Prostate gland (tissue), 2 donors: ENCODE data around the gene NCAPG2. TPM values are rescaled to one million over a fixed set of nuclear protein-coding genes. Genes with fewer than 3 reads are reported as not detected.
A peak's percentile ranks its signal among the peaks of the same experiment; 100 is the strongest.

Source experiments
- DNase-seq: peaks from one replicate; pipeline ENCODE4 v3.0.0-alpha.2; 2019; ENCODE audit warnings: low spot score
- H3K27ac ChIP-seq, 2 donors: fragments of 200-600 bp; sonication (generic); 2 replicates each; pipeline ENCODE4 v1.5.1; 2017 to 2019
- H3K27me3 ChIP-seq: fragments of 200-600 bp; sonication (generic); replicated peaks from 2 replicates; pipeline ENCODE4 v1.5.1; 2019; ENCODE audit not compliant: insufficient read depth
- H3K36me3 ChIP-seq, 2 donors: fragments of 200-600 bp; sonication (generic); 1 replicate in 1 of 2; 2 replicates in 1 of 2; pipeline versions ENCODE4 v1.5.1 to v1.8.1; 2017 to 2019
- H3K4me1 ChIP-seq: fragments of 200-600 bp; sonication (generic); replicated peaks from 2 replicates; pipeline ENCODE4 v1.5.1; 2019
- H3K4me3 ChIP-seq, 2 donors: fragments of 200-600 bp; sonication (generic); 2 replicates each; pipeline ENCODE4 v1.5.1; 2017 to 2019
- H3K9me3 ChIP-seq: fragments of 200-600 bp; sonication (generic); 2 replicates; pipeline ENCODE4 v1.5.1; 2017
- CTCF ChIP-seq, 4 experiments: fragments of 200-600 bp in 2 of 4; fragments of 450-650 bp in 2 of 4; sonication (generic) in 2 of 4; IDR thresholded peaks; 1 replicate in 3 of 4; 2 replicates in 1 of 4; pipeline ENCODE4 v1.5.1; 2016 to 2019; ENCODE audit warnings: antibody characterized with exemption in 4 of 4, mild to moderate bottlenecking in 2 of 4, moderate library complexity in 2 of 4
- POLR2A ChIP-seq: fragments of 450-650 bp; IDR thresholded peaks from one replicate; pipeline ENCODE4 v1.6.1; 2016; ENCODE audit warnings: antibody characterized with exemption, mild to moderate bottlenecking
- POLR2AphosphoS5 ChIP-seq: sonication (generic); formaldehyde crosslinking; IDR thresholded peaks from one replicate; pipeline ENCODE4 v1.6.1; 2017; ENCODE audit warnings: antibody characterized with exemption
- WGBS: methylation state at CpG from one replicate; pipeline ENCODE4 v1.1.5; 2018; 5-methylcytosine and 5-hydroxymethylcytosine counted together
- intact Hi-C: fragments of 100-400 bp; cut with DNase I; formaldehyde crosslinking; loops from one replicate; pipeline ENCODE4 v1.14.2; 2022
- total RNA-seq, 2 donors: library from RNA; depleted of rRNA; stranded (reverse); fragments of >200 nt; gene quantifications; one replicate each; pipeline ENCODE4 v1.1.0, GENCODE V29; 2016

The NCAPG2 gene
- total RNA-seq, 2 donors from 2014 or later, result 7.9 to 11.9 TPM

GRCh38 chr7:158588085-158588877, 116.3 kb downstream of the NCAPG2 start:
- no peak for TF ChIP-seq POLR2A
- TF ChIP-seq POLR2AphosphoS5, result no peak
- no peak for TF ChIP-seq CTCF (IDR thresholded peaks at IDR 0.05)
- no peaks in the 10 kb centered on the region for H3K4me1 ChIP-seq
- 13% methylated on average over 46 of the region's 63 CpGs for WGBS
- intact Hi-C loops, result no loop called here
- DNase-seq, result no peak
- H3K36me3 ChIP-seq, result no peaks in the 10 kb centered on the region
- no peaks in the 10 kb centered on the region for H3K27me3 ChIP-seq
- H3K4me3 ChIP-seq, result peak overlapping the region; percentile 22 to 39
- H3K9me3 ChIP-seq, result no peaks in the 10 kb centered on the region
- peak overlapping the region in 1 of 2 donors; percentile 65 for H3K27ac ChIP-seq

GRCh38 chr7:158587162-158588084, 117.2 kb downstream of the NCAPG2 start, which contains the start of gene PTPRN2:
TSS of gene PTPRN2 (minus strand) at chr7:158587823.
- no peaks in the 10 kb centered on the region for H3K9me3 ChIP-seq
- DNase-seq, result peak; percentile 66
- no peaks in the 10 kb centered on the region for H3K27me3 ChIP-seq
- TF ChIP-seq POLR2A, result no peak
- TF ChIP-seq POLR2AphosphoS5, result no peak
- no peak for TF ChIP-seq CTCF (IDR thresholded peaks at IDR 0.05)
- H3K4me3 ChIP-seq, result peak within 1 kb of the TSS; percentile 49 to 55
- intact Hi-C loops, result no loop called here
- no peaks in the 10 kb centered on the region for H3K4me1 ChIP-seq
- WGBS, result 2% methylated on average over 58 of the region's 110 CpGs
- H3K27ac ChIP-seq, result peak within 1 kb of the TSS; percentile 24 to 65
- no peaks in the 10 kb centered on the region for H3K36me3 ChIP-seq

GRCh38 chr7:158586499-158587161, 118.0 kb downstream of the NCAPG2 start:
- no peak for TF ChIP-seq CTCF (IDR thresholded peaks at IDR 0.05)
- peak overlapping the region; percentile 49 to 55 for H3K4me3 ChIP-seq
- DNase-seq, result no peak
- H3K36me3 ChIP-seq, result no peaks in the 10 kb centered on the region
- intact Hi-C loops, result no loop called here
- H3K9me3 ChIP-seq, result no peaks in the 10 kb centered on the region
- 4% methylated on average over 48 of the region's 63 CpGs for WGBS
- H3K27me3 ChIP-seq, result no peaks in the 10 kb centered on the region
- no peaks in the 10 kb centered on the region for H3K4me1 ChIP-seq
- peak overlapping the region; percentile 24 to 38 for H3K27ac ChIP-seq

- Histone ChIP-seq H3K4me1 (no peaks in the 10 kb centered on the region), H3K27me3 (no peaks in the 10 kb centered on the region), H3K27ac (peak overlapping the region in 1 of 2 donors; percentile 24), H3K36me3 (no peaks in the 10 kb centered on the region), H3K4me3 (peak overlapping the region; percentile 49 to 55), H3K9me3 (no peaks in the 10 kb centered on the region)
- no peak for TF ChIP-seq POLR2AphosphoS5
- TF ChIP-seq POLR2A, result no peak
- no peak for TF ChIP-seq CTCF (IDR thresholded peaks at IDR 0.05)
- intact Hi-C loops, result no loop called here
- no peak for DNase-seq
- 40% methylated on average over 17 of the region's 17 CpGs for WGBS
These were observed 118.7 kb downstream of the NCAPG2 start for GRCh38 chr7:158585721-158586498.
